GM23338 (cell line): Measurements from ENCODE around the gene ST3GAL4. TPM values are rescaled to one million over a fixed set of nuclear protein-coding genes. Genes with fewer than 3 reads are reported as not detected.

Experiments
- CREB1 ChIP-seq: fragments of 250-450 bp; sonication (Bioruptor Pico); IDR thresholded peaks from 2 replicates; pipeline ENCODE4 v1.5.0; 2020; ENCODE audit warnings: low read depth, mild to moderate bottlenecking, moderate library complexity
- CTCF ChIP-seq, 2 experiments: fragments of 200-600 bp in 1 of 2; sonication (generic) in 1 of 2; conservative IDR thresholded peaks; 2 replicates each; pipeline versions ENCODE4 v1.5.1 to v1.6.1; 2016 to 2017; ENCODE audit warnings: antibody characterized with exemption in 2 of 2, low read depth in 2 of 2, mild to moderate bottlenecking in 2 of 2, moderate library complexity in 1 of 2
- EZH2phosphoT487 ChIP-seq: fragments of 200-600 bp; sonication (generic); IDR thresholded peaks from one replicate; pipeline ENCODE4 v1.8.1; 2018; ENCODE audit warnings: antibody characterized with exemption; ENCODE audit not compliant: unreplicated experiment
- JUNB ChIP-seq: IDR thresholded peaks from one replicate; pipeline ENCODE4 v1.6.1; 2016; ENCODE audit warnings: antibody characterized with exemption; ENCODE audit not compliant: unreplicated experiment
- NANOG ChIP-seq: IDR thresholded peaks from 2 replicates; pipeline ENCODE4 v1.6.1; 2016; ENCODE audit warnings: antibody characterized with exemption, borderline replicate concordance
- POLR2AphosphoS5 ChIP-seq: IDR thresholded peaks from 2 replicates; pipeline ENCODE4 v1.6.1; 2016; ENCODE audit warnings: antibody characterized with exemption, low read depth
- STAT1 ChIP-seq: IDR thresholded peaks from one replicate; pipeline ENCODE4 v1.6.1; 2016; ENCODE audit warnings: antibody characterized with exemption; ENCODE audit not compliant: unreplicated experiment
- ZNF114 ChIP-seq: fragments of 250-450 bp; sonication (Bioruptor Pico); IDR thresholded peaks from 2 replicates; pipeline ENCODE4 v1.5.0; 2020; ENCODE audit warnings: mild to moderate bottlenecking, moderate library complexity
- ZNF331 ChIP-seq: fragments of 250-450 bp; sonication (Bioruptor Pico); IDR thresholded peaks from 2 replicates; pipeline ENCODE4 v1.5.0; 2020; ENCODE audit warnings: low read depth, mild to moderate bottlenecking, moderate library complexity
- ZNF462 ChIP-seq: fragments of 250-450 bp; sonication (Bioruptor Pico); IDR thresholded peaks from 2 replicates; pipeline ENCODE4 v1.5.0; 2020; ENCODE audit warnings: mild to moderate bottlenecking, moderate library complexity
- polyA plus RNA-seq: library from polyadenylated mRNA; unstranded; fragments of >200 nt; fragmentation: Nextera tagmentation; extraction: Ambion mirVana; gene quantifications from 2 replicates; pipeline ENCODE4 v1.2.1, GENCODE V29; 2016
- total RNA-seq: library from RNA; depleted of rRNA; stranded (reverse); fragments of >200 nt; shearing (Covaris generic); gene quantifications from 2 replicates; pipeline ENCODE4 v1.2.3, GENCODE V29; 2014

Gene ST3GAL4
- total and polyA plus RNA-seq, 2 experiments from 2014 or later = 10.1 to 28.0 TPM

DNA sequence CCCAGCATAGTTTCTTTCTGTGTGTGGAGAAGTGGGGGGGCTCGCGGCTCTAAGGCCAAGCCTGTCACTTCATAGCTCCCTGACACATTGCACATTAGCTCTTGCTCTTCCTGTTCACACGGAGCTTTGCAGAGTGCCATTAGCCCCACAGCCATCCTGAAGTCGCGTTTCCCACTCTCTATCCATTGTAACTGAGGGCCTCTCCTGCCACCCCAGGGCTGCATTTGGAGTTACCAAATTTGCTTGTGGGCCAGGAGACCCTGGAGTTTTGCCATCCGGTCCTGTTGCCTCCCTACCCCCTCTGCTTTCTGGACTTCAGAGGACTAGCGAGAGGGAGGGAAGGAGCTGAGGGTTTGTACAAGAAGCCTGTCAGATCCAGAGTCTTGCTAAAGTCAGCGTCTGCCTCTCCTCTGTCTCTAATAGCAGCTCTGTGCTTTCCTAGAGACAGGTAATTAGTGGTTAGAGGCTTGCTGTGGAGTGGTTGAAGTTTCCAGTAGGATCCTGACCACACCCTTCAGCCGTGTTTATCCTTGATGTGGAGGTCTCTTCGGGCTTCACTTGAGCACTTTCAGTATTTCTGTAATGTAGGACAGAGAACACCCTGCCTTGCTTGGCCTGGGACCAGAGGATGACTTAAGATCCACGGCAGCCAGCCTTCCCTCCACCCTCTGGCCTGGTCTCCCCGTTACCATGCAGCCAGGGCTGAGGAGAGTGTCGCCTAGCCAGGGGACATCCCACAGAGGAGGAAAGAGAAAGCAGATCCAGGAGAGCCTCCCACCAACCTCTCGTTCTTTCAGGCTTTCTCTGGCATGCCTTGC, 37.5 kb upstream of the ST3GAL4 start (continued):
- no peak for TF ChIP-seq ZNF462 (CRISPR knock-in tag)
- TF ChIP-seq CREB1 = no peak
- TF ChIP-seq NANOG = no peak
- TF ChIP-seq JUNB = no peak
- no peak for TF ChIP-seq ZNF114 (CRISPR knock-in tag)
- TF ChIP-seq POLR2AphosphoS5 = no peak
- no peak for TF ChIP-seq EZH2phosphoT487
- TF ChIP-seq ZNF331 (CRISPR knock-in tag) = no peak
- no peak for TF ChIP-seq STAT1
- no peak for TF ChIP-seq CTCF (conservative IDR thresholded peaks at IDR 0.05; ENCODE audit: low read depth in 2 of 2)
